K562 (cell line): ENCODE measurements around the gene RCL1. TPM values are rescaled to one million over a fixed set of nuclear protein-coding genes. Genes with fewer than 3 reads are reported as not detected.

Experiments
- ATAC-seq: fragments of 200-7000 bp; cut with Tn5 transposase; 3 replicates; pipeline ENCODE4 v1.9.1; 2020; ENCODE audit warnings: moderate library complexity
- BruUV-seq: library from RNA; stranded (reverse); fragments of 400-500 nt; replicated peaks from 2 replicates; lab custom pipeline; 2021; lab: Mats Ljungman, UMichigan
- CTCF ChIA-PET: fragments of 300-600 bp; formaldehyde crosslinking; extraction: SDS; loops from one replicate; lab custom pipeline; 2021; ENCODE audit warnings: low intra/inter-chr PET ratio; lab: Yijun Ruan, JAX
- POLR2A ChIA-PET: fragments of 300-600, 350-650 bp; sonication (Branson Sonifier 250); formaldehyde crosslinking; extraction: SDS; loops from one replicate; lab custom pipeline; 2021; ENCODE audit warnings: antibody characterized with exemption, inconsistent platforms; lab: Yijun Ruan, JAX
- DNase-seq, 4 experiments: peaks; one replicate each; pipeline versions ENCODE4 v3.0.0 to v3.0.0-alpha.2; 2011 to 2018; ENCODE audit warnings: low spot score in 3 of 4, mixed read lengths in 3 of 4; ENCODE audit errors: extremely low read depth in 1 of 4
- FAIRE-seq: peaks from 2 replicates; lab custom pipeline; 2011; peaks lifted over from hg19 to GRCh38; lab: Jason Lieb, UNC
- H2AFZ ChIP-seq: 2 replicates; pipeline ENCODE4 v1.6.0; 2011; ENCODE audit warnings: low read depth, low read length, control low read depth, inconsistent platforms
- H3K27ac ChIP-seq: fragments of 200-600 bp; 3 replicates; pipeline ENCODE4 v1.8.0; 2011; ENCODE audit warnings: low read depth, mild to moderate bottlenecking, control low read depth, inconsistent platforms, low read length, moderate library complexity, mixed read lengths; ENCODE audit errors: extremely low read depth
- H3K27me3 ChIP-seq, 2 experiments: fragments of 300-600 bp in 1 of 2; 2 replicates in 1 of 2; 3 replicates in 1 of 2; pipeline versions ENCODE4 v1.6.0 to v1.8.0; 2011; ENCODE audit warnings: inconsistent platforms in 2 of 2, low read length in 2 of 2, mild to moderate bottlenecking in 1 of 2, mixed read lengths in 1 of 2, moderate library complexity in 1 of 2; ENCODE audit not compliant: control insufficient read depth in 2 of 2, insufficient read depth in 2 of 2
- H3K36me3 ChIP-seq: fragments of 300-600 bp; 3 replicates; pipeline ENCODE4 v1.8.0; 2011; ENCODE audit warnings: mild to moderate bottlenecking, low read length, inconsistent platforms; ENCODE audit not compliant: control insufficient read depth, insufficient read depth
- H3K4me1 ChIP-seq, 2 experiments: fragments of 200-600 bp in 1 of 2; replicated peaks in 1 of 2; 2 replicates in 1 of 2; 3 replicates in 1 of 2; pipeline versions ENCODE4 v1.5.1 to v1.8.0; 2011; ENCODE audit warnings: inconsistent platforms in 2 of 2, low read length in 2 of 2, mild to moderate bottlenecking in 1 of 2, mixed read lengths in 1 of 2, moderate library complexity in 1 of 2; ENCODE audit not compliant: control insufficient read depth in 2 of 2, insufficient read depth in 2 of 2
- H3K4me2 ChIP-seq: 2 replicates; pipeline ENCODE4 v1.6.1; 2011; ENCODE audit warnings: low read length, control low read depth, inconsistent platforms, mixed read lengths; ENCODE audit not compliant: insufficient read depth
- H3K4me3 ChIP-seq: fragments of 200-600 bp; sonication (generic), shearing (Covaris generic); 2 replicates; pipeline ENCODE4 v1.5.1; 2016; ENCODE audit warnings: control low read depth, inconsistent platforms
- H3K79me2 ChIP-seq: fragments of 200-600 bp; 3 replicates; pipeline ENCODE4 v1.8.0; 2011; ENCODE audit warnings: low read length, inconsistent platforms; ENCODE audit not compliant: control insufficient read depth, insufficient read depth
- H3K9ac ChIP-seq, 2 experiments: 2 replicates each; pipeline versions ENCODE4 v1.6.0 to v1.6.1; 2011; ENCODE audit warnings: low read depth in 2 of 2, low read length in 2 of 2, control low read depth in 1 of 2, inconsistent platforms in 1 of 2, mild to moderate bottlenecking in 1 of 2, mixed read lengths in 1 of 2; ENCODE audit not compliant: insufficient read depth in 1 of 2
- H3K9me1 ChIP-seq: one replicate; pipeline ENCODE4 v1.6.0; 2011; ENCODE audit warnings: inconsistent platforms, mild to moderate bottlenecking, low read length, moderate library complexity; ENCODE audit not compliant: control insufficient read depth, insufficient read depth
- H3K9me3 ChIP-seq: replicated peaks from 2 replicates; pipeline ENCODE4 v1.5.1; 2011; ENCODE audit warnings: low read depth, low read length, inconsistent platforms; ENCODE audit not compliant: control insufficient read depth, insufficient read depth
- H4K20me1 ChIP-seq: replicated peaks from 2 replicates; pipeline ENCODE4 v1.6.1; 2011; ENCODE audit warnings: low read length, inconsistent platforms, mixed read lengths; ENCODE audit not compliant: control insufficient read depth, insufficient read depth
- ARID1B ChIP-seq: fragments of 450-650 bp; IDR thresholded peaks from 2 replicates; pipeline ENCODE4 v1.6.1; 2016; ENCODE audit warnings: antibody characterized with exemption, mild to moderate bottlenecking, inconsistent platforms
- CTBP1 ChIP-seq: fragments of 450-650 bp; IDR thresholded peaks from 2 replicates; pipeline ENCODE4 v1.6.1; 2016; ENCODE audit warnings: borderline replicate concordance
- MCM5 ChIP-seq: fragments of 450-650 bp; IDR thresholded peaks from 2 replicates; pipeline ENCODE4 v1.6.1; 2016; ENCODE audit warnings: low read depth
- SMC3 ChIP-seq: conservative IDR thresholded peaks from 2 replicates; pipeline ENCODE4 v1.6.1; 2011; ENCODE audit warnings: low read depth, low read length, improper control_type of control experiment; ENCODE audit not compliant: insufficient read depth
- WGBS: fragments of 100-300 bp; shearing (Covaris generic); methylation state at CpG from one replicate; pipeline ENCODE4 v1.1.6; 2016; ENCODE audit warnings: low coverage, mixed read lengths; ENCODE audit not compliant: insufficient coverage; ENCODE audit errors: missing lambda C conversion rate; 5-methylcytosine and 5-hydroxymethylcytosine counted together
- in situ Hi-C: fragments of 300-500 bp; cut with MboI; formaldehyde crosslinking; loops from 4 replicates; pipeline ENCODE4 v1.15.0; 2018; ENCODE audit warnings: inconsistent platforms, mixed read lengths
- intact Hi-C: fragments of 100-400 bp; cut with micrococcal nuclease; formaldehyde crosslinking; loops from 2 replicates; pipeline ENCODE4 v1.14.2; 2022
- polyA plus RNA-seq, 8 experiments: library from polyadenylated mRNA; depleted of rRNA in 4 of 8; stranded (reverse) in 5 of 8; unstranded in 3 of 8; fragments of >200 nt; fragmentation: Nextera tagmentation in 2 of 8; fragmentation: Illumina TruSeq in 1 of 8; extraction: Ambion mirVana in 2 of 8; extraction: Trizol in 1 of 8; gene quantifications; 2 replicates each; pipeline versions ENCODE4 v1.2.1 to v1.2.3, GENCODE V29; 2011 to 2014; ENCODE audit warnings: inconsistent platforms in 1 of 8, missing spikeins in 1 of 8
- total RNA-seq, 7 experiments: library from RNA; depleted of rRNA in 6 of 7; stranded (reverse); fragments of >200 nt in 6 of 7; fragmentation: Illumina TruSeq in 2 of 7; extraction: Trizol in 2 of 7; gene quantifications; 2 replicates each; pipeline versions ENCODE4 v1.2.1 to v1.2.3, GENCODE V29; 2011 to 2021; ENCODE audit warnings: low replicate concordance in 1 of 7
- TF ChIP-seq, protein P1 (sequence below), 2 experiments: fragments of 450-650 bp; formaldehyde crosslinking in 1 of 2; IDR thresholded peaks; 2 replicates each; pipeline versions ENCODE4 v1.4.0 to v1.6.1; 2014 to 2020; ENCODE audit warnings: mild to moderate bottlenecking in 2 of 2, borderline replicate concordance in 1 of 2, low read depth in 1 of 2

The RCL1 gene
- total and polyA plus RNA-seq, 9 of the 15 experiments (the other 6 are each of a cell fraction or from before 2014, with no cell fraction given): 24.0 to 67.7 (median 38.6) TPM

DNA sequence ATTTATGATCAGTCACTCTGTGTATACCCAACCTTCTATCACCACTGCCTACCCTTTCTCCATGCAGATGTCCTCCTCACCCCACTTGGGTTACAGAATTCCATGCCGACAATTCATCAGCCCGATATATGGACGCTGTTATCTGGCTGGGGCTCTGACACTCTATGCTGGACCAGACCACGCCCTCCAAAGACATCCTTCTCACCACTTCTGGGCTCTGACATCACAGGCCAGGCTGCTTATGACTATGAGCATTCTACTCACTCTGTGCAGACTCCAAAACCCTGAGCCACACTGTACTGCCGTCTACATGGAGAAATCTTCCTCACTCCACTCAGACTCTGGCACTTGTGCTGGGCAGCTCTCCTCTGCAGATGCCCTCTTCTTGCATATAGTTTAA lies 44.1 kb upstream of the RCL1 start:
- Histone ChIP-seq H3K4me2 (no peak overlapping the region), H3K9me3 (no peaks in the 10 kb centered on the region), H3K27ac (no peak overlapping the region), H3K79me2 (no peaks in the 10 kb centered on the region), H2AFZ (no peak overlapping the region), H3K4me1 (peaks cover 0 to 2% of the 10 kb centered on the region in 2 experiments; a peak in 2 of 5 replicates), H3K9me1 (no peaks in the 10 kb centered on the region), H3K9ac (no peak overlapping the region), H3K36me3 (no peaks in the 10 kb centered on the region), H3K4me3 (no peak overlapping the region), H3K27me3 (no peaks in the 10 kb centered on the region), H4K20me1 (no peaks in the 10 kb centered on the region)
- FAIRE-seq (peak; percentile 52), ATAC-seq (peak; percentile 81), DNase-seq (peak; percentile 12 to 63 (median 25))
- ChIA-PET POLR2A (interaction anchor here (1.1 kb wide), 1 partner anchor 9 kb away, joined by 4 read pairs; no protein-coding TSS in a partner anchor), CTCF (no interaction called here)
- no TSS peak for BruUV-seq
- intact Hi-C loops (loop anchor here (10.0 kb wide), 1 partner anchor 364 kb away; no protein-coding TSS in a partner anchor), in situ Hi-C loops (loop anchor here (25.0 kb wide), 1 partner anchor 689 kb away; the partner anchor contains the start of gene PLGRKT)
- TF ChIP-seq MCM5 (no peak), ARID1B (no peak), CTBP1 (peak; percentile 28; the same call in 1 of the 2 replicates)
- 7% methylated on average over 5 of the region's 5 CpGs for WGBS

DNA sequence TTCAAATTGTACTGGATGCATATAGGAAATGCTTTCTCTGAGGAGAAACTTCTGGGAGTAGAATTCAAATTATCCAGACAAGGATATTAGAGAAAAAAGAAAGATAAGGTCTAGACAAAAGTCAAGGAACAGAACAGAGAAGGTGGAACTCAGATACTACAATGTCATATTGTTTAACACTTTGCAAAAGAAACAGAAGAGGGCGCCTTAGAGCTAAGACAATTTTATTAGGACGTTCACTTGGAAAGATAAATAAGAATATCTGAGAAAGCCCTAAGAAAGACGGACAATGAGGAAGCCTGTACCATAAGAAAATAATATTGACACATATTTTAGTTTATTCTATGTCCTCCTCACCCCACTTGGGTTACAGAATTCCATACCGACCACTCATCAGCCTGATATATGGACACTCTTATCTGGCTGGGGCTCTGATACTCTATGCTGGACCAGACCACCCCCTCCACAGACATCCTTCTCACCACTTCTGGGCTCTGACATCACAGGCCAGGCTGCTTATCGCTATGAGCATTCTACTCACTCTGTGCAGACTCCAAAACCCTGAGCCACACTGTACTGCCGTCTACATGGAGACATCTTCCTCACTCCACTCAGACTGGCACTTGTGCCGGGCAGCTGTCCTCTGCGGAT lies 42.6 kb upstream of the RCL1 start:
- Histone ChIP-seq H3K9ac (no peak overlapping the region), H3K4me1 (peaks cover 0 to 2% of the 10 kb centered on the region in 2 experiments; a peak in 2 of 5 replicates), H3K4me3 (no peak overlapping the region), H3K4me2 (no peak overlapping the region; the same call in 1 of the 2 replicates), H3K9me3 (no peaks in the 10 kb centered on the region), H3K27me3 (no peaks in the 10 kb centered on the region), H3K36me3 (no peaks in the 10 kb centered on the region), H4K20me1 (no peaks in the 10 kb centered on the region), H2AFZ (0 out of 2 replicates have a peak overlapping the region, but pooled peaks have one; percentile 4), H3K27ac (no peak overlapping the region), H3K9me1 (no peaks in the 10 kb centered on the region), H3K79me2 (no peaks in the 10 kb centered on the region)
- FAIRE-seq (peak; percentile 70), ATAC-seq (peak; percentile 86), DNase-seq (peak; percentile 19 to 69 (median 34))
- ChIA-PET CTCF (no interaction called here), POLR2A (interaction anchor here (0.7 to 0.8 kb wide), 2 partner anchors 12 to 905 kb away, joined by 3 to 4 read pairs; no protein-coding TSS in a partner anchor)
- intact Hi-C loops (loop anchor here (10.0 kb wide), 3 partner anchors 145 to 845 kb away; partner anchors contain the start of gene INSL6), in situ Hi-C loops (loop anchor here (10.0 kb wide), 3 partner anchors 235 to 845 kb away; partner anchors contain the start of gene JAK2)
- WGBS: 10% methylated on average over 8 of the region's 8 CpGs
- BruUV-seq: no TSS peak
- peak; percentile 36; the same call in 1 of the 2 replicates for TF ChIP-seq SMC3
- TF ChIP-seq, protein P1, sequence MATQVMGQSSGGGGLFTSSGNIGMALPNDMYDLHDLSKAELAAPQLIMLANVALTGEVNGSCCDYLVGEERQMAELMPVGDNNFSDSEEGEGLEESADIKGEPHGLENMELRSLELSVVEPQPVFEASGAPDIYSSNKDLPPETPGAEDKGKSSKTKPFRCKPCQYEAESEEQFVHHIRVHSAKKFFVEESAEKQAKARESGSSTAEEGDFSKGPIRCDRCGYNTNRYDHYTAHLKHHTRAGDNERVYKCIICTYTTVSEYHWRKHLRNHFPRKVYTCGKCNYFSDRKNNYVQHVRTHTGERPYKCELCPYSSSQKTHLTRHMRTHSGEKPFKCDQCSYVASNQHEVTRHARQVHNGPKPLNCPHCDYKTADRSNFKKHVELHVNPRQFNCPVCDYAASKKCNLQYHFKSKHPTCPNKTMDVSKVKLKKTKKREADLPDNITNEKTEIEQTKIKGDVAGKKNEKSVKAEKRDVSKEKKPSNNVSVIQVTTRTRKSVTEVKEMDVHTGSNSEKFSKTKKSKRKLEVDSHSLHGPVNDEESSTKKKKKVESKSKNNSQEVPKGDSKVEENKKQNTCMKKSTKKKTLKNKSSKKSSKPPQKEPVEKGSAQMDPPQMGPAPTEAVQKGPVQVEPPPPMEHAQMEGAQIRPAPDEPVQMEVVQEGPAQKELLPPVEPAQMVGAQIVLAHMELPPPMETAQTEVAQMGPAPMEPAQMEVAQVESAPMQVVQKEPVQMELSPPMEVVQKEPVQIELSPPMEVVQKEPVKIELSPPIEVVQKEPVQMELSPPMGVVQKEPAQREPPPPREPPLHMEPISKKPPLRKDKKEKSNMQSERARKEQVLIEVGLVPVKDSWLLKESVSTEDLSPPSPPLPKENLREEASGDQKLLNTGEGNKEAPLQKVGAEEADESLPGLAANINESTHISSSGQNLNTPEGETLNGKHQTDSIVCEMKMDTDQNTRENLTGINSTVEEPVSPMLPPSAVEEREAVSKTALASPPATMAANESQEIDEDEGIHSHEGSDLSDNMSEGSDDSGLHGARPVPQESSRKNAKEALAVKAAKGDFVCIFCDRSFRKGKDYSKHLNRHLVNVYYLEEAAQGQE (IDR thresholded peaks at IDR 0.05; ENCODE audit: borderline replicate concordance): peak; percentile 53; the same call in 1 of the 2 replicates
- TF ChIP-seq, protein P1 (CRISPR knock-in tag; IDR thresholded peaks at IDR 0.05; ENCODE audit: low read depth): no peak
